HepG2 (cell line): ENCODE data around the gene RAD51D. TPM values are rescaled to one million over a fixed set of nuclear protein-coding genes. Genes with fewer than 3 reads are reported as not detected.

Experiments used
- ATAC-seq: fragments of 200-7000 bp; cut with Tn5 transposase; 3 replicates; pipeline ENCODE4 v1.9.1; 2020; ENCODE audit warnings: mild to moderate bottlenecking, moderate library complexity
- BruUV-seq: library from RNA; stranded (reverse); fragments of 400-500 nt; replicated peaks from 2 replicates; lab custom pipeline; 2021; lab: Mats Ljungman, UMichigan
- CTCF ChIA-PET: fragments of 300-600 bp; formaldehyde crosslinking; extraction: SDS; loops from one replicate; lab custom pipeline; 2021; ENCODE audit warnings: low total read pairs, inconsistent platforms, low intra/inter-chr PET ratio; lab: Yijun Ruan, JAX
- POLR2A ChIA-PET: fragments of 350-600 bp; sonication (Branson Sonifier 250); formaldehyde crosslinking; loops from one replicate; lab custom pipeline; 2020; ENCODE audit warnings: antibody characterized with exemption, inconsistent platforms; lab: Yijun Ruan, JAX
- DNase-seq: peaks from one replicate; pipeline ENCODE4 v3.0.0-alpha.2; 2015; ENCODE audit warnings: low spot score
- FAIRE-seq: peaks from 3 replicates; lab custom pipeline; 2011; peaks lifted over from hg19 to GRCh38; lab: Jason Lieb, UNC
- H2AFZ ChIP-seq: one replicate; pipeline ENCODE4 v1.6.1; 2011; ENCODE audit warnings: low read length, inconsistent platforms
- H3K27ac ChIP-seq: fragments of 300-600 bp; 3 replicates; pipeline ENCODE4 v1.8.0; 2011; ENCODE audit warnings: mixed run types, mild to moderate bottlenecking, mixed read lengths, low read length, inconsistent platforms; ENCODE audit not compliant: insufficient read depth; ENCODE audit errors: extremely low read length
- H3K27me3 ChIP-seq, 2 experiments: fragments of 200-600 bp in 1 of 2; 2 replicates in 1 of 2; 3 replicates in 1 of 2; pipeline versions ENCODE4 v1.6.0 to v1.8.0; 2011; ENCODE audit warnings: low read length in 2 of 2, mild to moderate bottlenecking in 2 of 2, moderate library complexity in 2 of 2, inconsistent platforms in 1 of 2; ENCODE audit not compliant: insufficient read depth in 2 of 2, control insufficient read depth in 1 of 2
- H3K36me3 ChIP-seq, 2 experiments: fragments of 200-600 bp in 1 of 2; replicated peaks in 1 of 2; 2 replicates in 1 of 2; 3 replicates in 1 of 2; pipeline versions ENCODE4 v1.5.1 to v1.8.0; 2011; ENCODE audit warnings: low read length in 2 of 2, inconsistent platforms in 1 of 2; ENCODE audit not compliant: insufficient read depth in 2 of 2, control insufficient read depth in 1 of 2
- H3K4me1 ChIP-seq: 2 replicates; pipeline ENCODE4 v1.5.1; 2012; ENCODE audit warnings: low read length, inconsistent platforms; ENCODE audit not compliant: insufficient read depth
- H3K4me2 ChIP-seq: 2 replicates; pipeline ENCODE4 v1.6.0; 2011; ENCODE audit warnings: low read depth, low read length, inconsistent platforms
- H3K4me3 ChIP-seq, 3 experiments: fragments of 200-600 bp in 1 of 3; sonication (generic), shearing (Covaris generic) in 1 of 3; replicated peaks in 1 of 3; 2 replicates each; pipeline ENCODE4 v1.5.1; 2011 to 2016; ENCODE audit warnings: low read length in 3 of 3, inconsistent platforms in 2 of 3, low read depth in 2 of 3, mild to moderate bottlenecking in 2 of 3, control low read depth in 1 of 3, mixed read lengths in 1 of 3; ENCODE audit not compliant: insufficient read depth in 1 of 3
- H3K79me2 ChIP-seq: one replicate; pipeline ENCODE4 v1.6.1; 2011; ENCODE audit warnings: low read length, inconsistent platforms; ENCODE audit not compliant: insufficient read depth
- H3K9ac ChIP-seq: 2 replicates; pipeline ENCODE4 v1.6.0; 2011; ENCODE audit warnings: mild to moderate bottlenecking, low read depth, low read length, inconsistent platforms; ENCODE audit not compliant: insufficient read depth
- H3K9me3 ChIP-seq: 2 replicates; pipeline ENCODE4 v1.5.1; 2012; ENCODE audit warnings: mild to moderate bottlenecking, low read length
- H4K20me1 ChIP-seq: 2 replicates; pipeline ENCODE4 v1.6.0; 2011; ENCODE audit warnings: inconsistent platforms, mild to moderate bottlenecking, low read length, moderate library complexity; ENCODE audit not compliant: insufficient read depth
- ATF7 ChIP-seq, 2 experiments: fragments of 450-650 bp in 1 of 2; sonication (generic) in 1 of 2; formaldehyde crosslinking in 1 of 2; IDR thresholded peaks; 2 replicates each; pipeline versions ENCODE4 v1.4.0 to v1.6.1; 2016 to 2020; ENCODE audit warnings: antibody characterized with exemption in 1 of 2, mild to moderate bottlenecking in 1 of 2, missing genetic modification reagents in 1 of 2
- CREB1 ChIP-seq, 2 experiments: fragments of 450-650 bp in 1 of 2; IDR thresholded peaks; 2 replicates each; pipeline ENCODE4 v1.6.1; 2016 to 2017; ENCODE audit warnings: control low read depth in 1 of 2, mild to moderate bottlenecking in 1 of 2, missing compliant biosample characterization in 1 of 2, missing genetic modification characterization in 1 of 2
- MAFK ChIP-seq, 2 experiments: IDR thresholded peaks in 1 of 2; conservative IDR thresholded peaks in 1 of 2; 2 replicates each; pipeline ENCODE4 v1.6.1; 2011; ENCODE audit warnings: improper control_type of control experiment in 2 of 2, low read length in 2 of 2
- ZNF282 ChIP-seq: fragments of 450-650 bp; IDR thresholded peaks from 2 replicates; pipeline ENCODE4 v1.6.1; 2018; ENCODE audit not compliant: partially characterized antibody
- ZNF431 ChIP-seq: sonication (generic); formaldehyde crosslinking; IDR thresholded peaks from 2 replicates; pipeline ENCODE4 v1.9.0; 2022; ENCODE audit warnings: missing genetic modification reagents, low read depth, mild to moderate bottlenecking, borderline replicate concordance
- ZNF790 ChIP-seq: sonication (generic); formaldehyde crosslinking; IDR thresholded peaks from 2 replicates; pipeline ENCODE4 v1.8.0; 2022; ENCODE audit warnings: missing genetic modification reagents, mild to moderate bottlenecking, borderline replicate concordance
- WGBS: methylation state at CpG from one replicate; pipeline ENCODE4 v1.1.6; 2017; ENCODE audit warnings: low lambda C conversion rate; 5-methylcytosine and 5-hydroxymethylcytosine counted together
- in situ Hi-C: cut with HindIII; loops from 2 replicates; pipeline ENCODE4 v1.10.0; 2017; ENCODE audit warnings: low pct_unique_long_range_greater_than_20kb; ENCODE audit not compliant: extremely low pct_ligation_motif_present
- intact Hi-C: fragments of 100-400 bp; cut with micrococcal nuclease; formaldehyde crosslinking; loops from one replicate; pipeline ENCODE4 v1.10.0; 2022; ENCODE audit not compliant: unreplicated experiment
- polyA plus RNA-seq, 8 experiments: library from polyadenylated mRNA; depleted of rRNA in 3 of 8; stranded (reverse) in 7 of 8; unstranded in 1 of 8; fragments of >200 nt; fragmentation: Illumina TruSeq in 4 of 8; extraction: Trizol in 4 of 8; gene quantifications; 2 replicates each; pipeline versions ENCODE4 v1.2.1 to v1.2.3, GENCODE V29; 2011 to 2016; ENCODE audit warnings: low read depth in 4 of 8, missing spikeins in 1 of 8, mixed read lengths in 1 of 8; ENCODE audit not compliant: insufficient read depth in 1 of 8
- total RNA-seq, 5 experiments: library from RNA; depleted of rRNA; stranded (reverse); fragments of >200 nt; fragmentation: Illumina TruSeq; extraction: Trizol; gene quantifications; 2 replicates each; pipeline ENCODE4 v1.2.3, GENCODE V29; 2016; ENCODE audit warnings: low read depth in 1 of 5
- TF ChIP-seq, protein P1 (sequence below): sonication (generic); formaldehyde crosslinking; IDR thresholded peaks from 2 replicates; pipeline ENCODE4 v1.5.0; 2020; ENCODE audit warnings: mild to moderate bottlenecking, missing genetic modification reagents, borderline replicate concordance
- TF ChIP-seq, protein P2 (sequence below): IDR thresholded peaks from 2 replicates; pipeline ENCODE4 v1.4.0; 2020; ENCODE audit warnings: mild to moderate bottlenecking, missing genetic modification reagents
- TF ChIP-seq, protein P3 (sequence below), 2 experiments: sonication (generic) in 1 of 2; formaldehyde crosslinking in 1 of 2; IDR thresholded peaks; 2 replicates each; pipeline versions ENCODE4 v1.4.0 to v1.6.1; 2018 to 2020; ENCODE audit warnings: missing genetic modification reagents in 2 of 2, borderline replicate concordance in 1 of 2, low read depth in 1 of 2, mild to moderate bottlenecking in 1 of 2, missing biosample characterization in 1 of 2

The RAD51D gene
- total and polyA plus RNA-seq, 2 of the 13 experiments (the other 11 are each of a cell fraction or from before 2014, with no cell fraction given), result 6.7 to 13.1 TPM

DNA sequence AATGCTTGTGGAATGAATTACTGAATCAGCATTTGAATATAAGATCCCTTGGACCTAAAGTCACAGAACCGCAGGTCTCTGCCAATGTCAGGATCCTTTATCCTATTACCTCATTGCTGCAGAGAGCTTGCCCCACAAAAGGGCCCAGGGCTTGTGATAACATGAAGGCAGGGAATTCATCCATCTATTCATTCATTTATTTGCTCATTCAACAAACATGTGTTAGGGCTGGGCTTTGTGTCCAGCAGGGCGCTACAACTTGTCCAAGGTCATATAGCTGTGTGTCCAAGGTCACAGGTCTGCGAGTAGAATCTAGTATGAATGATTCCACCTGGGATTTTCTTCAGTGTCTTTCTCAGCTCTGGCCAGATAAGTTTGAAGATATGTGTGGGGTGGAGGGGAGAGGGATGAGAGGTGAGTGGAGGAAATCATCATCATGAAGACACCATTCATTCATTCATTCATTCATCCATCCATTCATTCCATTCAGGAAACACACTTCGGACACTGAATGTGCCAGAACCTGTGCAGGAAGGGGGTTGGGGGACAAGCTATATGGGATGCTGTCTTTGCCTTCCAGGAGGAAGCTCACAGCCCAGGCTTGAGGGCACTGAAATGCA is 26.7 kb upstream of the RAD51D start (continued):
- TF ChIP-seq, protein P1, sequence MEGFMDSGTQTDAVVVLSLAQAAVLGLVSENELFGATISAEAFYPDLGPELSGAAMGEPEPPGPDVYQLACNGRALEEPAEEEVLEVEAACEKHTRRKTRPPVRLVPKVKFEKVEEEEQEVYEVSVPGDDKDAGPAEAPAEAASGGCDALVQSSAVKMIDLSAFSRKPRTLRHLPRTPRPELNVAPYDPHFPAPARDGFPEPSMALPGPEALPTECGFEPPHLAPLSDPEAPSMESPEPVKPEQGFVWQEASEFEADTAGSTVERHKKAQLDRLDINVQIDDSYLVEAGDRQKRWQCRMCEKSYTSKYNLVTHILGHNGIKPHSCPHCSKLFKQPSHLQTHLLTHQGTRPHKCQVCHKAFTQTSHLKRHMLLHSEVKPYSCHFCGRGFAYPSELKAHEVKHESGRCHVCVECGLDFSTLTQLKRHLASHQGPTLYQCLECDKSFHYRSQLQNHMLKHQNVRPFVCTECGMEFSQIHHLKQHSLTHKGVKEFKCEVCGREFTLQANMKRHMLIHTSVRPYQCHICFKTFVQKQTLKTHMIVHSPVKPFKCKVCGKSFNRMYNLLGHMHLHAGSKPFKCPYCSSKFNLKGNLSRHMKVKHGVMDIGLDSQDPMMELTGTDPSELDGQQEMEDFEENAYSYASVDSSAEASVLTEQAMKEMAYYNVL, result peak; percentile 24; the same call in 1 of the 2 replicates
- TF ChIP-seq ZNF790 (CRISPR knock-in tag), result no peak
- no peak for TF ChIP-seq ZNF431 (CRISPR knock-in tag)
- TF ChIP-seq MAFK (conservative IDR thresholded peaks at IDR 0.05 in 1 of 2, IDR thresholded peaks at IDR 0.05 in 1 of 2; ENCODE audit: low read length in 2 of 2), result 0 out of 4 replicates have a peak, but pooled peaks of 1 of the 2 experiments have one; percentile 16
- TF ChIP-seq, protein P2, sequence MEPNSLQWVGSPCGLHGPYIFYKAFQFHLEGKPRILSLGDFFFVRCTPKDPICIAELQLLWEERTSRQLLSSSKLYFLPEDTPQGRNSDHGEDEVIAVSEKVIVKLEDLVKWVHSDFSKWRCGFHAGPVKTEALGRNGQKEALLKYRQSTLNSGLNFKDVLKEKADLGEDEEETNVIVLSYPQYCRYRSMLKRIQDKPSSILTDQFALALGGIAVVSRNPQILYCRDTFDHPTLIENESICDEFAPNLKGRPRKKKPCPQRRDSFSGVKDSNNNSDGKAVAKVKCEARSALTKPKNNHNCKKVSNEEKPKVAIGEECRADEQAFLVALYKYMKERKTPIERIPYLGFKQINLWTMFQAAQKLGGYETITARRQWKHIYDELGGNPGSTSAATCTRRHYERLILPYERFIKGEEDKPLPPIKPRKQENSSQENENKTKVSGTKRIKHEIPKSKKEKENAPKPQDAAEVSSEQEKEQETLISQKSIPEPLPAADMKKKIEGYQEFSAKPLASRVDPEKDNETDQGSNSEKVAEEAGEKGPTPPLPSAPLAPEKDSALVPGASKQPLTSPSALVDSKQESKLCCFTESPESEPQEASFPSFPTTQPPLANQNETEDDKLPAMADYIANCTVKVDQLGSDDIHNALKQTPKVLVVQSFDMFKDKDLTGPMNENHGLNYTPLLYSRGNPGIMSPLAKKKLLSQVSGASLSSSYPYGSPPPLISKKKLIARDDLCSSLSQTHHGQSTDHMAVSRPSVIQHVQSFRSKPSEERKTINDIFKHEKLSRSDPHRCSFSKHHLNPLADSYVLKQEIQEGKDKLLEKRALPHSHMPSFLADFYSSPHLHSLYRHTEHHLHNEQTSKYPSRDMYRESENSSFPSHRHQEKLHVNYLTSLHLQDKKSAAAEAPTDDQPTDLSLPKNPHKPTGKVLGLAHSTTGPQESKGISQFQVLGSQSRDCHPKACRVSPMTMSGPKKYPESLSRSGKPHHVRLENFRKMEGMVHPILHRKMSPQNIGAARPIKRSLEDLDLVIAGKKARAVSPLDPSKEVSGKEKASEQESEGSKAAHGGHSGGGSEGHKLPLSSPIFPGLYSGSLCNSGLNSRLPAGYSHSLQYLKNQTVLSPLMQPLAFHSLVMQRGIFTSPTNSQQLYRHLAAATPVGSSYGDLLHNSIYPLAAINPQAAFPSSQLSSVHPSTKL (CRISPR knock-in tag), result 0 out of 2 replicates have a peak, but pooled peaks have one; percentile 11

DNA sequence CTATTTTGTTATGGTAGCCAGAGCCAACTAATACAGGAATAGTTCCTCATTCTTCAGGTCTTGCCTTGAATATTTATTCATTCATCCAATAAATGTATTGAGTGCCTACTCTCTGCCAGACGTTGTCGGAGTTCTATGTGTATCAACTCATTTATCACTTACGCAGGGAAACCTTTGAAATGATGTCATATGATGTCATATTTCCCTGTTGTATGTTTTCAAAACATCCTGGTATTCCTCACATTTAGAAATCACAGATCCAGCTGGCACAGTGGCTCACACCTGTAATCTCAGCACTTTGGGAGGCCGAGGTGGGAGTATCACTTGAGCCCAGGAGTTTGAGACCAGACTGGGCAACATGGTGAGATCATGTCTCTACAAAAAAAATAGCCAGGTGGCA is 25.2 kb upstream of the RAD51D start:
- FAIRE-seq (no peak), ATAC-seq (no peak)

More for the DNA sequence above, 25.2 kb upstream of the RAD51D start:
- Histone ChIP-seq H3K27me3 (peaks cover 7 to 33% of the 10 kb centered on the region in 2 experiments; a peak in 3 of 5 replicates), H3K4me3 (no peak overlapping the region), H4K20me1 (no peaks in the 10 kb centered on the region), H3K79me2 (peaks cover 13% of the 10 kb centered on the region), H3K4me1 (peaks cover 39% of the 10 kb centered on the region), H3K9me3 (no peaks in the 10 kb centered on the region), H3K4me2 (no peak overlapping the region), H3K36me3 (peaks cover 0 to 2% of the 10 kb centered on the region in 2 experiments; a peak in 1 of 5 replicates), H3K27ac (no peak overlapping the region), H3K9ac (no peak overlapping the region), H2AFZ (no peak overlapping the region)
- in situ Hi-C loops, result no loop called here
- intact Hi-C loops, result no loop called here
- DNase-seq, result no peak
- no TSS peak for BruUV-seq
- TF ChIP-seq CREB1 (IDR thresholded peaks at IDR 0.05), result peak; percentile 35; the same call in 1 of the 2 replicates
- TF ChIP-seq CREB1 (CRISPR knock-in tag; IDR thresholded peaks at IDR 0.05), result no peak
- TF ChIP-seq, protein P3, sequence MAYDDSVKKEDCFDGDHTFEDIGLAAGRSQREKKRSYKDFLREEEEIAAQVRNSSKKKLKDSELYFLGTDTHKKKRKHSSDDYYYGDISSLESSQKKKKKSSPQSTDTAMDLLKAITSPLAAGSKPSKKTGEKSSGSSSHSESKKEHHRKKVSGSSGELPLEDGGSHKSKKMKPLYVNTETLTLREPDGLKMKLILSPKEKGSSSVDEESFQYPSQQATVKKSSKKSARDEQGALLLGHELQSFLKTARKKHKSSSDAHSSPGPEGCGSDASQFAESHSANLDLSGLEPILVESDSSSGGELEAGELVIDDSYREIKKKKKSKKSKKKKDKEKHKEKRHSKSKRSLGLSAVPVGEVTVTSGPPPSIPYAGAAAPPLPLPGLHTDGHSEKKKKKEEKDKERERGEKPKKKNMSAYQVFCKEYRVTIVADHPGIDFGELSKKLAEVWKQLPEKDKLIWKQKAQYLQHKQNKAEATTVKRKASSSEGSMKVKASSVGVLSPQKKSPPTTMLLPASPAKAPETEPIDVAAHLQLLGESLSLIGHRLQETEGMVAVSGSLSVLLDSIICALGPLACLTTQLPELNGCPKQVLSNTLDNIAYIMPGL (CRISPR knock-in tag; IDR thresholded peaks at IDR 0.05; ENCODE audit: borderline replicate concordance in 1 of 2, low read depth in 1 of 2), result no peak
- TF ChIP-seq ATF7 (IDR thresholded peaks at IDR 0.05), result peak; percentile 79
- no peak for TF ChIP-seq ATF7 (CRISPR knock-in tag; IDR thresholded peaks at IDR 0.05)
- no peak for TF ChIP-seq ZNF282
- WGBS, result 70% methylated on average over 4 of the region's 4 CpGs
- POLR2A ChIA-PET, result no interaction called here
- CTCF ChIA-PET, result no interaction called here
